ENCODE data around the gene KMT5B. TPM values are rescaled to one million over a fixed set of nuclear protein-coding genes. Genes with fewer than 3 reads are reported as not detected.

KMT5B gene
- total RNA-seq, 1 donor from 2014 or later: 46.8 TPM

DNA sequence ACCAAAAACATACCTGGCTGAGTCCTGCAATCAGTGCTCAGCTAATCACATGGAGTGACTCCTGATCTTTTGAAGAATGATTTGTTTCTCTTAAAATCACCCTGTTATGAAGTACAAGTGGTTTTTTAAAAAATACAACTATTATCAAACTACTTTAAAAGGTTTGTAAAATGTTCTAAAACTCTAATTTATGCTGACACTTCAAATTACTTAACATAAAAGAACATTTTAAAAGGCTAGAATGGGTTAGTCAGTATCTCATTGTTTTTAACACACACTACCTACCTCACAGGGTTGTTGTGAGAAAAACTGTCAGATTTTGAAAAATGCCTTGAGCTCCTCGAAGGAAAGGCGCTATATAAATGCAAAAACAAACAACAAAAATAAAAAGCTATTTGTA lies 33.2 kb downstream of the KMT5B start:
- H3K27me3 Mint-ChIP-seq (ENCODE audit: unreplicated experiment): peaks cover 3% of the 10 kb centered on the region
- TF ChIP-seq, protein P1, sequence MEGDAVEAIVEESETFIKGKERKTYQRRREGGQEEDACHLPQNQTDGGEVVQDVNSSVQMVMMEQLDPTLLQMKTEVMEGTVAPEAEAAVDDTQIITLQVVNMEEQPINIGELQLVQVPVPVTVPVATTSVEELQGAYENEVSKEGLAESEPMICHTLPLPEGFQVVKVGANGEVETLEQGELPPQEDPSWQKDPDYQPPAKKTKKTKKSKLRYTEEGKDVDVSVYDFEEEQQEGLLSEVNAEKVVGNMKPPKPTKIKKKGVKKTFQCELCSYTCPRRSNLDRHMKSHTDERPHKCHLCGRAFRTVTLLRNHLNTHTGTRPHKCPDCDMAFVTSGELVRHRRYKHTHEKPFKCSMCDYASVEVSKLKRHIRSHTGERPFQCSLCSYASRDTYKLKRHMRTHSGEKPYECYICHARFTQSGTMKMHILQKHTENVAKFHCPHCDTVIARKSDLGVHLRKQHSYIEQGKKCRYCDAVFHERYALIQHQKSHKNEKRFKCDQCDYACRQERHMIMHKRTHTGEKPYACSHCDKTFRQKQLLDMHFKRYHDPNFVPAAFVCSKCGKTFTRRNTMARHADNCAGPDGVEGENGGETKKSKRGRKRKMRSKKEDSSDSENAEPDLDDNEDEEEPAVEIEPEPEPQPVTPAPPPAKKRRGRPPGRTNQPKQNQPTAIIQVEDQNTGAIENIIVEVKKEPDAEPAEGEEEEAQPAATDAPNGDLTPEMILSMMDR (IDR thresholded peaks at IDR 0.05; ENCODE audit: unreplicated experiment): no peak
- DNase-seq (ENCODE audit: low spot score): no peak
- H3K4me1 Mint-ChIP-seq (ENCODE audit: unreplicated experiment): peaks cover 23% of the 10 kb centered on the region
- H3K9me3 Mint-ChIP-seq (ENCODE audit: unreplicated experiment): no peaks in the 10 kb centered on the region
- no peak overlapping the region for H3K27ac Mint-ChIP-seq (ENCODE audit: unreplicated experiment)
- no peak overlapping the region for H3K4me3 Mint-ChIP-seq (ENCODE audit: unreplicated experiment)
- H3K36me3 Mint-ChIP-seq (ENCODE audit: low read depth, unreplicated experiment): peaks cover 13% of the 10 kb centered on the region

DNA sequence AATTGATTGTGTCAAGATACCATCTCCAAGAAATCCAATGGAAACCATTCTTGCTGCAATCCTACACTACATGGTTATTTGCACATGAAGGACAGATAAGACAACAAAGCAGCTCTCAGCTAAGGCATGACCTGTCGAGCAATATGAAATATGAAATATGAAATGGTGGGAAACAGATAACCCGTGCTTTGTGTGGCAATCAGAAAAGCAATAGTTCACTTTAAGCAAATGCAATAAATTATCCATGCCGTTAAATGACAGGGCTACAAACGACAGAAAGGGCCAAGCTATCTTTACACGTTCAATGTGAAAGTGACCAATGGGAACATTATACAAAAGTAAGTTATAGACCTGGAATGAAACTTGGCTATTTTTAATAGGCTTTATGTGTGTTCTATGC lies 35.2 kb downstream of the KMT5B start:
- TF ChIP-seq, protein P1 (IDR thresholded peaks at IDR 0.05; ENCODE audit: unreplicated experiment): no peak
- Mint-ChIP-seq H3K27me3 (ENCODE audit: unreplicated experiment) (peaks cover under 1% of the 10 kb centered on the region), H3K9me3 (ENCODE audit: unreplicated experiment) (no peaks in the 10 kb centered on the region), H3K27ac (ENCODE audit: unreplicated experiment) (no peak overlapping the region), H3K36me3 (ENCODE audit: low read depth, unreplicated experiment) (peaks cover 19% of the 10 kb centered on the region), H3K4me3 (ENCODE audit: unreplicated experiment) (peak overlapping the region; percentile 37), H3K4me1 (ENCODE audit: unreplicated experiment) (peaks cover 23% of the 10 kb centered on the region)
- DNase-seq (ENCODE audit: low spot score): no peak

DNA sequence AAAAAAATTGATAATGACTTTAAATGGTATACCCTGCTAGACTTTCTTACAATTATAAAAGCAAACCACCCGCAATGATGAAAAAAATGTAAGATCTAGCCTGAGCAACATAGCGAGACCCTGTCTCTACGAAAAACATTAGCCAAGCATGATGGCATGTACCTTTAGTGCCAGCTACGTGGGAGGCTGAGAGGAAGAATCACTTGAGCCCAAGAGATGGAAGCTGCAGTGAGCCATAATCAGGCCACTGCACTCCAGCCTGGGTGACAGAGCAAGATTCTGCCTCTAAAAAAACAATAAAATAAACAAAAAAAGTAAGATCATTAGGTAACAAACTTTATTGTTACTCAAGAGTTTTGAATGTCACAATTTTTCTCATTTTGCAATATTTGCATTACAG lies 39.2 kb downstream of the KMT5B start:
- DNase-seq (ENCODE audit: low spot score): no peak
- Mint-ChIP-seq H3K9me3 (ENCODE audit: unreplicated experiment) (no peaks in the 10 kb centered on the region), H3K36me3 (ENCODE audit: low read depth, unreplicated experiment) (peaks cover 31% of the 10 kb centered on the region), H3K27ac (ENCODE audit: unreplicated experiment) (no peak overlapping the region), H3K4me3 (ENCODE audit: unreplicated experiment) (no peak overlapping the region), H3K4me1 (ENCODE audit: unreplicated experiment) (peaks cover 15% of the 10 kb centered on the region), H3K27me3 (ENCODE audit: unreplicated experiment) (no peaks in the 10 kb centered on the region)
- TF ChIP-seq, protein P1 (IDR thresholded peaks at IDR 0.05; ENCODE audit: unreplicated experiment): no peak

DNA sequence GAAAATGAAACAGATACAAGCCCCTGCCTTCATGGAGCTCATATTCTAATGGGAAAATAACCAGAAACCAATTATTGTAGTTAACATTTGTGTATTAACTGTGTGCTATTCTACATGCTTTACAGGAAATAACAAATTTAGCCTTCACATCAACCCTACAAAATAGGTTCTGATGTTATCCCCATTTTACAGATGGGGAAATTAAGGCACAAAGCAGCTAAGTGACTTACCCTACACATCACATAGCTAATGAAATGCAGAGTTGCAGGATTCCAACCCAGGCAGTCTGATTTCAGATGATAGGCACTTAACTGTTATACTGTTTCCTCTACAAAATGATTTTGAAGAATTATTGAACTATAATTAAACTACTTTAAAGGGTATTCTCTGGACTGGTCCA lies 43.7 kb downstream of the KMT5B start:
- Mint-ChIP-seq H3K4me1 (ENCODE audit: unreplicated experiment) (no peaks in the 10 kb centered on the region), H3K36me3 (ENCODE audit: low read depth, unreplicated experiment) (peaks cover 31% of the 10 kb centered on the region), H3K27me3 (ENCODE audit: unreplicated experiment) (no peaks in the 10 kb centered on the region), H3K4me3 (ENCODE audit: unreplicated experiment) (no peak overlapping the region), H3K9me3 (ENCODE audit: unreplicated experiment) (no peaks in the 10 kb centered on the region), H3K27ac (ENCODE audit: unreplicated experiment) (no peak overlapping the region)
- TF ChIP-seq, protein P1 (IDR thresholded peaks at IDR 0.05; ENCODE audit: unreplicated experiment): no peak
- no peak for DNase-seq (ENCODE audit: low spot score)

DNA sequence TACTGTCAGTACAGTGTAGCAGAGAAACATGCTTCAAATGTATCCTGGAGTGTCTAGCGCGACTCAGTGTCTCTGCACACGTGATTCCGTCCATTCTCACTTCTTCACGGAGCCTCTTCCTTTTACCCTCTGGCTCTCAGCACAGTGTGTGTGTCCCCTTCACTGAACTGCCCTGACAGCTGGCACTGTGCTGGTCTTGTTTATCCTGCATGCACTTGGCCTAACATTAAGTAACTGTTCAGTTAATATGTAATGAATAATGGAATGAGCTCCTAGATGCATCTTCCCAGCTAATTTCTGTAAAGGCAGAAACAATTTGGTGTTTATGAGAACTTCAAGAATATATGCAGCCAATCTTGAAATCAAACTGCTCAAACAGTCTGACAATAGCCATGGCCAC lies 44.4 kb downstream of the KMT5B start:
- Mint-ChIP-seq H3K36me3 (ENCODE audit: low read depth, unreplicated experiment) (peaks cover 25% of the 10 kb centered on the region), H3K27ac (ENCODE audit: unreplicated experiment) (no peak overlapping the region), H3K9me3 (ENCODE audit: unreplicated experiment) (no peaks in the 10 kb centered on the region)

More for the DNA sequence above, 44.4 kb downstream of the KMT5B start:
- no peak for DNase-seq (ENCODE audit: low spot score)
- Mint-ChIP-seq H3K4me3 (ENCODE audit: unreplicated experiment) (no peak overlapping the region), H3K4me1 (ENCODE audit: unreplicated experiment) (no peaks in the 10 kb centered on the region), H3K27me3 (ENCODE audit: unreplicated experiment) (no peaks in the 10 kb centered on the region)
- TF ChIP-seq, protein P1 (IDR thresholded peaks at IDR 0.05; ENCODE audit: unreplicated experiment): no peak

All from endothelial cell (in vitro differentiated cells).